Neural cell (in vitro differentiated cells): Measurements from ENCODE around the gene DHX16. TPM values are rescaled to one million over a fixed set of nuclear protein-coding genes. Genes with fewer than 3 reads are reported as not detected.
A peak's percentile ranks its signal among the peaks of the same experiment; 100 is the strongest.

ENCODE experiments used
- H2AFZ ChIP-seq: fragments of 200-600, 300-800 bp; sonication (generic), shearing (Covaris generic); 2 replicates; pipeline ENCODE4 v1.6.0; 2014; ENCODE audit warnings: low read depth, mild to moderate bottlenecking, antibody characterized with exemption, low read length, moderate library complexity
- H3F3A ChIP-seq: fragments of 200-600 bp; shearing (Covaris generic); 2 replicates; pipeline ENCODE4 v1.6.1; 2016; ENCODE audit warnings: mild to moderate bottlenecking, moderate library complexity, mixed read lengths, antibody characterized with exemption, low read length; ENCODE audit not compliant: insufficient read depth, poor library complexity, severe bottlenecking
- H3K27ac ChIP-seq: fragments of 200-600, 300-800 bp; sonication (generic), shearing (Covaris generic); 2 replicates; pipeline ENCODE4 v1.5.1; 2014; ENCODE audit warnings: mild to moderate bottlenecking, low read length, moderate library complexity
- H3K27me3 ChIP-seq: fragments of 300-800, 200-600 bp; sonication (generic), shearing (Covaris generic); 2 replicates; pipeline ENCODE4 v1.6.0; 2014; ENCODE audit warnings: mild to moderate bottlenecking, low read depth, low read length, moderate library complexity; ENCODE audit not compliant: insufficient read depth
- H3K36me3 ChIP-seq: fragments of 300-800, 200-600 bp; sonication (generic), shearing (Covaris generic); 2 replicates; pipeline ENCODE4 v1.5.1; 2014; ENCODE audit warnings: mild to moderate bottlenecking, antibody characterized with exemption, low read length, moderate library complexity; ENCODE audit not compliant: insufficient read depth
- H3K4me2 ChIP-seq: fragments of 300-800, 200-600 bp; sonication (generic), shearing (Covaris generic); 2 replicates; pipeline ENCODE4 v1.6.0; 2014; ENCODE audit warnings: mild to moderate bottlenecking, low read length
- H3K4me3 ChIP-seq: fragments of 300-800, 200-600 bp; sonication (generic), shearing (Covaris generic); 2 replicates; pipeline ENCODE4 v1.5.1; 2014; ENCODE audit warnings: mild to moderate bottlenecking, low read length, moderate library complexity
- H3K79me2 ChIP-seq: fragments of 200-600 bp; shearing (Covaris generic); replicated peaks from 2 replicates; pipeline ENCODE4 v1.6.0; 2014; ENCODE audit warnings: mild to moderate bottlenecking, low read length, moderate library complexity; ENCODE audit not compliant: insufficient read depth
- H3K9ac ChIP-seq: fragments of 300-800, 200-600 bp; sonication (generic), shearing (Covaris generic); 2 replicates; pipeline ENCODE4 v1.6.1; 2016; ENCODE audit warnings: mild to moderate bottlenecking, low read length, mixed read lengths
- H3K9me2 ChIP-seq: fragments of 200-600 bp; shearing (Covaris generic); 2 replicates; pipeline ENCODE4 v1.6.1; 2016; ENCODE audit warnings: mild to moderate bottlenecking, low read length, mixed read lengths; ENCODE audit not compliant: insufficient read depth
- H3K9me3 ChIP-seq: fragments of 200-600, 300-800 bp; sonication (generic), shearing (Covaris generic); 2 replicates; pipeline ENCODE4 v1.6.1; 2016; ENCODE audit warnings: mild to moderate bottlenecking, mixed run types, low read length, moderate library complexity, mixed read lengths
- H4K20me1 ChIP-seq: fragments of 200-600 bp; shearing (Covaris generic); 2 replicates; pipeline ENCODE4 v1.6.1; 2016; ENCODE audit warnings: mild to moderate bottlenecking, mixed run types; ENCODE audit not compliant: insufficient read depth
- CTCF ChIP-seq: fragments of 450-650 bp; IDR thresholded peaks from 2 replicates; pipeline ENCODE4 v1.5.1; 2014; ENCODE audit warnings: antibody characterized with exemption, mild to moderate bottlenecking, moderate library complexity; ENCODE audit not compliant: poor library complexity, severe bottlenecking
- EP300 ChIP-seq: fragments of 450-650 bp; conservative IDR thresholded peaks from 2 replicates; pipeline ENCODE4 v1.6.1; 2014; ENCODE audit warnings: antibody characterized with exemption, mild to moderate bottlenecking, moderate library complexity; ENCODE audit not compliant: poor library complexity, severe bottlenecking
- EZH2 ChIP-seq: fragments of 200-600, 300-800 bp; shearing (Covaris generic), sonication (generic); IDR thresholded peaks from 2 replicates; pipeline ENCODE4 v1.6.1; 2014; ENCODE audit warnings: antibody characterized with exemption, low read length, borderline replicate concordance, mild to moderate bottlenecking; ENCODE audit not compliant: insufficient read depth, poor library complexity, severe bottlenecking
- MXI1 ChIP-seq: fragments of 450-650 bp; conservative IDR thresholded peaks from 2 replicates; pipeline ENCODE4 v1.6.1; 2014; ENCODE audit warnings: antibody characterized with exemption, mild to moderate bottlenecking; ENCODE audit not compliant: poor library complexity, severe bottlenecking
- POLR2AphosphoS5 ChIP-seq: IDR thresholded peaks from 2 replicates; pipeline ENCODE4 v1.6.1; 2012
- RAD21 ChIP-seq: fragments of 450-650 bp; conservative IDR thresholded peaks from 2 replicates; pipeline ENCODE4 v1.6.1; 2014; ENCODE audit warnings: antibody characterized with exemption, mild to moderate bottlenecking, moderate library complexity
- REST ChIP-seq: IDR thresholded peaks from 2 replicates; pipeline ENCODE4 v1.6.1; 2012; ENCODE audit warnings: borderline replicate concordance
- SMC3 ChIP-seq: fragments of 450-650 bp; conservative IDR thresholded peaks from 2 replicates; pipeline ENCODE4 v1.6.1; 2014; ENCODE audit warnings: antibody characterized with exemption, mild to moderate bottlenecking, moderate library complexity; ENCODE audit not compliant: poor library complexity
- TAF1 ChIP-seq: IDR thresholded peaks from 2 replicates; pipeline ENCODE4 v1.6.1; 2012; ENCODE audit warnings: low read depth
- polyA plus RNA-seq: library from polyadenylated mRNA; depleted of rRNA; stranded (reverse); fragments of >200 nt; gene quantifications from 2 replicates; pipeline ENCODE4 v1.2.3, GENCODE V29; 2014

DHX16 gene
- polyA plus RNA-seq, 1 donor from 2014 or later: 29.1 TPM

GRCh38 chr6:30689022-30689865, 16.4 kb upstream of the DHX16 start:
- Histone ChIP-seq H3K9me2 (no peaks in the 10 kb centered on the region), H3K79me2 (peaks cover 55% of the 10 kb centered on the region), H3K27me3 (no peaks in the 10 kb centered on the region), H3K4me2 (no peak overlapping the region), H3K4me3 (peak overlapping the region; percentile 99), H3K9ac (no peak overlapping the region), H3K9me3 (no peaks in the 10 kb centered on the region), H3F3A (no peaks in the 10 kb centered on the region), H3K27ac (no peak overlapping the region), H3K36me3 (no peaks in the 10 kb centered on the region), H4K20me1 (peaks cover 7% of the 10 kb centered on the region), H2AFZ (no peak overlapping the region)
- TF ChIP-seq MXI1: no peak
- TF ChIP-seq REST: no peak
- TF ChIP-seq RAD21: no peak
- no peak for TF ChIP-seq SMC3

GRCh38 chr6:30688569-30688968, 15.8 kb upstream of the DHX16 start:
- H2AFZ ChIP-seq: no peak overlapping the region
- no peaks in the 10 kb centered on the region for H3F3A ChIP-seq
- peaks cover 13% of the 10 kb centered on the region for H4K20me1 ChIP-seq
- no peaks in the 10 kb centered on the region for H3K9me2 ChIP-seq
- no peaks in the 10 kb centered on the region for H3K9me3 ChIP-seq
- H3K9ac ChIP-seq: peak overlapping the region; percentile 100
- peak overlapping the region; percentile 95 for H3K4me2 ChIP-seq
- no peaks in the 10 kb centered on the region for H3K36me3 ChIP-seq
- no peak for TF ChIP-seq EP300
- TF ChIP-seq TAF1: no peak
- TF ChIP-seq CTCF: no peak
- no peak for TF ChIP-seq POLR2AphosphoS5
- no peak for TF ChIP-seq RAD21
- TF ChIP-seq MXI1: no peak
- no peak for TF ChIP-seq REST
- no peak for TF ChIP-seq SMC3
- TF ChIP-seq EZH2: no peak
- peak overlapping the region; percentile 99 for H3K4me3 ChIP-seq
- peaks cover 62% of the 10 kb centered on the region for H3K79me2 ChIP-seq
- no peaks in the 10 kb centered on the region for H3K27me3 ChIP-seq
- H3K27ac ChIP-seq: peak overlapping the region; percentile 94
